Psoas muscle (tissue), 8 donors: ENCODE results near the gene NRCAM. TPM values are rescaled to one million over a fixed set of nuclear protein-coding genes. Genes with fewer than 3 reads are reported as not detected.

Experiments used
- ATAC-seq, 4 donors: fragments of 200-7000 bp; cut with Tn5 transposase; one replicate each; pipeline ENCODE4 v1.9.1; 2020; ENCODE audit warnings: moderate library complexity in 3 of 4, mild to moderate bottlenecking in 2 of 4
- DNase-seq, 2 donors: peaks; one replicate each; pipeline ENCODE4 v3.0.0-alpha.2; 2020
- H3K27ac ChIP-seq: fragments of 200-600 bp; one replicate; pipeline ENCODE4 v1.8.0; 2022
- H3K27me3 ChIP-seq, 3 donors: fragments of 200-600 bp in 1 of 3; one replicate each; pipeline versions ENCODE4 v1.6.1 to v1.8.0; 2013 to 2022; ENCODE audit warnings: low read length in 2 of 3, mild to moderate bottlenecking in 2 of 3, moderate library complexity in 1 of 3; ENCODE audit not compliant: insufficient read depth in 3 of 3
- H3K36me3 ChIP-seq, 2 donors: fragments of 200-600 bp in 1 of 2; one replicate each; pipeline versions ENCODE4 v1.6.1 to v1.8.0; 2013 to 2022; ENCODE audit warnings: low read depth in 1 of 2, mild to moderate bottlenecking in 1 of 2, moderate library complexity in 1 of 2; ENCODE audit not compliant: insufficient read depth in 1 of 2
- H3K4me1 ChIP-seq: fragments of 200-600 bp; one replicate; pipeline ENCODE4 v1.8.0; 2022
- H3K4me3 ChIP-seq: fragments of 200-600 bp; one replicate; pipeline ENCODE4 v1.8.0; 2022; ENCODE audit warnings: mild to moderate bottlenecking
- H3K9me3 ChIP-seq: fragments of 200-600 bp; one replicate; pipeline ENCODE4 v1.8.0; 2022
- CTCF ChIP-seq: fragments of 200-600 bp; IDR thresholded peaks from one replicate; pipeline ENCODE4 v1.8.0; 2022; ENCODE audit warnings: antibody characterized with exemption
- WGBS, 3 donors: extraction: QIAGEN DNeasy Blood & Tissue Kit; methylation state at CpG; one replicate each; pipeline versions ENCODE4 v1.1.6 to v1.1.7; 2013; 5-methylcytosine and 5-hydroxymethylcytosine counted together
- intact Hi-C, 2 donors: fragments of 100-400 bp; cut with DNase I; formaldehyde crosslinking; loops; one replicate each; pipeline versions ENCODE4 v1.11.0 to v1.14.2; 2022
- polyA plus RNA-seq, 3 donors: library from polyadenylated mRNA; stranded (reverse); fragments of 200-250 nt; gene quantifications; one replicate each; pipeline ENCODE4 v1.2.3, GENCODE V29; 2013
- total RNA-seq, 4 donors: library from RNA; stranded (reverse); fragmentation: NEBNext Ultra II Directional in 2 of 4; extraction: Animal tissue kit (Norgen Biotek cat#: 25700) in 2 of 4; gene quantifications; one replicate each; pipeline versions ENCODE4 v1.2.1 to v1.2.4, GENCODE V29; 2021 to 2023
- donor health status: healthy with polysubstance abuse.
- donor health status: DM: no; HTN: no; CAD: no; lungs with moderate emphysema.
- donor health status: Bipolar disorder and iron deficiency.
- donor health status: healthy.
- donor health status: DM: yes; HTN: yes; CAD: no.
- donor health status: DM: no; HTN: no; CAD: no.
- donor health status: DM: no; HTN: no; CAD: no.
- donor health status: DM: yes; HTN: yes; CAD: no.

NRCAM gene
- total and polyA plus RNA-seq, 7 donors, result 0.06 to 1.8 (median 0.55) TPM

GRCh38 chr7:108227366-108227765, 228.9 kb downstream of the NRCAM start:
- Histone ChIP-seq H3K27me3 (no peaks in the 10 kb centered on the region), H3K27ac (no peak overlapping the region), H3K36me3 (no peaks in the 10 kb centered on the region), H3K4me1 (no peaks in the 10 kb centered on the region), H3K4me3 (no peak overlapping the region), H3K9me3 (no peaks in the 10 kb centered on the region)
- ATAC-seq (no peak), DNase-seq (no peak)
- intact Hi-C loops, result no loop called here
- WGBS, 3 donors, result 69 to 71% (median 69%) methylated on average over 3 of the region's 3 CpGs
- no peak for TF ChIP-seq CTCF

GRCh38 chr7:108226816-108227299, 229.4 kb downstream of the NRCAM start:
- no peaks in the 10 kb centered on the region for H3K9me3 ChIP-seq
- WGBS, 3 donors, result 33 to 48% (median 36%) methylated on average over 3 of the region's 3 CpGs
- H3K4me1 ChIP-seq, result no peaks in the 10 kb centered on the region
- no peaks in the 10 kb centered on the region for H3K36me3 ChIP-seq
- no peaks in the 10 kb centered on the region for H3K27me3 ChIP-seq
- no peak overlapping the region for H3K27ac ChIP-seq
- DNase-seq (no peak), ATAC-seq (no peak)
- no peak overlapping the region for H3K4me3 ChIP-seq
- intact Hi-C loops, result no loop called here
- TF ChIP-seq CTCF, result no peak

GRCh38 chr7:108225531-108226181, 230.6 kb downstream of the NRCAM start:
- ATAC-seq (no peak), DNase-seq (no peak)
- Histone ChIP-seq H3K4me1 (no peaks in the 10 kb centered on the region), H3K9me3 (no peaks in the 10 kb centered on the region), H3K27ac (no peak overlapping the region), H3K27me3 (no peaks in the 10 kb centered on the region), H3K36me3 (no peaks in the 10 kb centered on the region), H3K4me3 (no peak overlapping the region)
- TF ChIP-seq CTCF, result no peak
- WGBS, 3 donors, result 91 to 93% (median 93%) methylated on average over 2 of the region's 2 CpGs
- intact Hi-C loops, result no loop called here

- Histone ChIP-seq H3K4me3 (no peak overlapping the region), H3K9me3 (no peaks in the 10 kb centered on the region), H3K27me3 (no peaks in the 10 kb centered on the region), H3K4me1 (no peaks in the 10 kb centered on the region), H3K36me3 (no peaks in the 10 kb centered on the region), H3K27ac (no peak overlapping the region)
- intact Hi-C loops, result no loop called here
- TF ChIP-seq CTCF, result no peak
- WGBS, 3 donors, result 93 to 98% (median 98%) methylated on average over 1 of the region's 1 CpG
- DNase-seq, result no peak
- no peak for ATAC-seq
Observed at GRCh38 chr7:108224387-108224786, 231.8 kb downstream of the NRCAM start.
